Daoy (cell line): ENCODE results near the gene AEBP1. TPM values are rescaled to one million over a fixed set of nuclear protein-coding genes. Genes with fewer than 3 reads are reported as not detected.
A peak's percentile ranks its signal among the peaks of the same experiment; 100 is the strongest.
"Not testable (repeated sequence)": the region's sequence is repeated elsewhere in the genome, so short reads cannot be mapped to it uniquely, and the experiment has no call there.

Experiments used
- DNase-seq: peaks from one replicate; pipeline ENCODE4 v3.0.0-alpha.2; 2015; ENCODE audit warnings: low read depth
- total RNA-seq: library from RNA; depleted of rRNA; stranded (reverse); fragments of >200 nt; shearing (Covaris generic); gene quantifications from 2 replicates; pipeline ENCODE4 v1.2.3, GENCODE V29; 2014

The AEBP1 gene
- total RNA-seq, 1 experiment from 2014 or later: not detected

DNA sequence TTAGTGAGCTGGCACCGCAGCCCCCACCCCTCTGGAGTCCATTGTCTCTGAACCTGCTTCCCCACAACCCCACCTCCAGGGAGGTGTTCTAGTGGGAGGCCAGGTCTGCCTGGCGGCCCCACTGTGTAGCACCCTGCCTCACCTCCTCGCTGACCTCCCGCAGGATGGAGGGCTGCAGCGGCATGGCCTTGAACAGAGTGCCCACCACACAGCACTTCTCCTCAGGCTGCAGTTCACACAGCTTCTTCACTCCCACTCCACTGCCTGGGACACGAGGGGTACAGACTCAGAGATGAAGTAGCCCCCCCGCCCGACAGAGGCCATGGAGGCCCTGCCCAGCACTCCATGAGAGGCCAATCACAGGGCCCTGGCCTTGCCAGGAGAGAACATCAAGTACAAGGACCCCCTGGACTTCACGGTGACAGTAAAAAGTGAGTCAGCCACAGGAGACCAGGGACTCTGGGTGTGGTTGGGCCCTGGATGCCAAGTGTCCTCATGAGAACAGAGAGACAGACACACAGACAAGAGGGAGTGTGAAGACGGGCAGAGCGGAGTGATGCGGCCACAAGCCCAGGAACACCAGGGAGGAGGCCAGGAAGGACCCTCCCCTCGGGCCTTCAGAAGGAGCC is 13.8 kb downstream of the AEBP1 start:
- no peak for DNase-seq

DNA sequence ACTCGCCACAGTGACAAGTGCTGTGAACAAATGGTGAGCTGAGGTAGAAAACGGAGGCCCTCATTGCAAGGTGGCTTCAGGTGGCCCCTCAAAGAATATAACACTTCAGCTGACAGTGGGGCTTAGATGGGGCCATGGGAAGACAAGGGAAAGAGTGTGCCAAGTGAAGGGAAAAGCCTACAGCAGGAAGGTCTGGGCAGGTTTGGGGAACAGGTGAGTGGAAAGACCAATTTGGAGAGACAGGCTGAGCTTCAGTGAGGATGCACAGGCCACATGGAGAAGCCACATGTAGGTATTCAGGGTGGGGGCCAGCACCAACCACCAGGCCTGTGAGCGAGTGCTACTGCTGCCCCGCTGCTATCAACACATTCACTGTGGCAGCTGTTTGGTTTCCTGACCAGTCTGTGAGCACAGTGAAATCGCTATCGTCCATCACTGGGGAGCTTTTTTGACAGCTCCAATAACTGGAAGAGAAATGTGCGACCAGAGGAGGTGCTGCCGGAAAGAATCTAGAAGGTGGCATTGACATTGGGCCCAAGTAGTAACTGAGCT is 15.8 kb downstream of the AEBP1 start:
- no peak for DNase-seq

DNA sequence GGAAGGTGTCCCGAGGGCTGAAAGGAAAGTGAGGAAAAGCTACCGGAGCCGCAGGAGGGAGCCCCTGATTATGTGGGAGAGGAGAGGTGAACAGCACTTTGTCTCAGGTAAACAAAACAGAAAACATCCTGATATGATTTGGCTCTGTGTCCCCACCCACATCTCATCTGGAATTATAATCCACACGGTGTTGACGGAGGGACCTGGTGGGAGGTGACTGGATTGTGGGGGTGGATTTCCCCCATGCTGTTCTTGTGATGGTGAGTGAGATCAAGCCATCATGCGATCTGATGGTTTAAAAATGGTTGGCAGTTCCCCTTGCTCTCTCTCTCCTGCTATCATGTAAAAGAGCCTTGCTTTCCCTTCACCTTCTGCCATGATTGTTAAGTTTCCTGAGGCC is 16.2 kb downstream of the AEBP1 start:
- no peak for DNase-seq

DNA sequence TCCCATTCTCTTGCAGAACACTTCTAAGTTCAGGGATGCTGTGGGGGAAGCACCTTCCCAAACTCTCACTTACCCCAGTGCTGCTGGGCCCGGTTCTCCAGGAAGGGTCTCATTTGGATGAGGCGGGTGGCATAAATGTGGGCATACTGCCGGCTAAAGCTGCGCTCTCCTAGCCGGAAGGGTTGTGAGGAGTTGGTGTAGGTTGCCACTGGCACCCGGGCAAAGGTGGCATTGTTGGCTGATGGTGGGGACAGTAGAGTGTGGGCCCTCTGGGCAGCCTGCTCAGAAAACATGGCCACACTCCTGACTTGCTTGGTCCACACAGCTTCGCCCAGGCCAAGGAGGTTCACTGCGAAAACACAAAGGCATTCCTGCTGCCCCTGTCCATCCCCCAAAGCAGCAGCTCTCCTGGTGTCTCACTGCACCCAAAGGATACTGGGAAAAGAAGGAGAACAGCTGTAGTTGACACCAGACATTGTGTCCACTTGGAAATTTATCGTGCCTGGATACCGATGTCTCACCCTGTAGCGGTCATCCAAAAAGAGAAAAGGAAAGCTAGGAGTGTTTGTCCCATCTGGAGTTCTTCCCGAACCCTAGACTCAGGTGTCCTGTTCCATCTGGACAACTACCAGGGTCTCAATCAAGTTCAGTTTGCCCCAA is 17.7 kb downstream of the AEBP1 start:
- no peak for DNase-seq

DNA sequence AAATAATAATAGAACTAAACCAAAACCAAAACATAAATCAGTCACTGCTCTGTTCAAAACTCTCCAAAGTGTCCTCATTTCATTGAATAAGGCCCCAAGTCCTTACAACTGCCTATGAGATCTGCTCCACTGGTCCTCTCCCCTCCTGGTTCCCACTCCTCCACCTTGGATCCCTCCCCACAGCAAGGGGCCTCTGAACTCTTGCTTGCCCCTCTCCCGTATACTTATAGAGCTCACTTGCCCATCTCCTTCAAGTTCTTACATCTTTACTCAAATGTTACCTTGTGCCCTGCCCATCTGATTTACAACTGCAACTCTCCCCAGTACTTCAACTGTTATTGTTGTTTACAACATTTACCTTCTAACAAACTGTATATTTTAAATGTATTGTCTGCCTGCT is 18.4 kb downstream of the AEBP1 start:
- no peak for DNase-seq

DNA sequence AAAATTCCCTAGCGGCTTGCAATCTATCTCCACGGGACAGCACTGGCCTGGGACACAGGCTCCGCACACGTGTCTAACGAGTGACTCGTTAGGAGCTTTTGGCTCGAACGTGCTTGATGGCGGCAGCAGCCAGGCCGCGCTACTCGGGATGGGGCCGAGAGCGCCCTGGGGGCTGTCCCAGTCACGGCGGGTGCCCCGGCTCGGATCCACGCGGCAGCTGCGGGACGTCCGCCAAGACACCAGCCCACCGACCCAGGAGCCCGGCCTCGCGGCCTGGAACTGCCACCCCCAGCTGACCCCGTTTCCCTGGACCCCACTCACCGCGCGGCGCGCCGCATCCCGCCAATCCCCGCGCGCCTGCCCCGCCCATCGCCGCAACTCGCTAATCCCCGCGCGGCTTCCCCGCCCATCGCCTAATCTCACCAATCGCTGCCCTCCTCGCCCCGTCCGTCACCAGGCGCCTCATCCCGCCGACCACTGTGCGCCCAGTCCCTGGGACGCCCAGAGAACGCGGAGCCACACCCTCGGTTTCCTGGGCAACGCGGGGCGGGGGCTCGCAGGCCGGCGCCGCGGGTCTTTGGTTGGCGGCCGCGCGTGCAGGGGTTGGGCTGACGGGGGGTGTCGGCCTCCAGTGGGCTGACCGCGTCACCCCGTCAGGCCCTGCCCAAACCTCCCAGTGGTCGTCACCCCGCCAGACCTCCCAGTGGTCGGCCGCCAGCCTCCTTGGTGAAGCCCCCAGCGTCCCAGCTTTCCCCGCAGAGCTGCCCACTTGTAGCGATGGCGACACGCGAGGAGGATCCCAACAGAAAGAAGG is 19.3 kb downstream of the AEBP1 start, which contains the start of gene POLD2:
Gene POLD2 (minus strand): TSS at position 359 of the 814 bp plus-strand sequence. CDS start 1,495 bp downstream, outside the sequence.
- peak; percentile 100 for DNase-seq

DNA sequence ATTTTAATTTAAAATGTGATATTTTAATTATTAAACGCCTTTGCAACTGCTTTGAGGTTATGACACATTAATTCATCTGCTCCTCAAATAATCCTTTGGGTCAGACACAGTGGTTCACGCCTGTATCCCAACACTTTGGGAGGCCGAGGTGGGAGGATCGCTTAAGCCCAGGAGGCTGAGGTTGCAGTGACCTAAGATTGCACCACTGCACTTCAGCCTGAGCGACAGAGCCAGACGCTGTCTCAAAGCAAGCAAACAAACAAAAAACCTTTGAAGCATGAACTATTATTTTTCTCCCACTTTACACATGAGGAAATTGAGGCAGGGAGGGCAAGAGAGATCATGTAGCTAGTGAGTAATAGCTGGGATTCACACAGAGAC is 20.7 kb downstream of the AEBP1 start:
- DNase-seq: no peak

DNA sequence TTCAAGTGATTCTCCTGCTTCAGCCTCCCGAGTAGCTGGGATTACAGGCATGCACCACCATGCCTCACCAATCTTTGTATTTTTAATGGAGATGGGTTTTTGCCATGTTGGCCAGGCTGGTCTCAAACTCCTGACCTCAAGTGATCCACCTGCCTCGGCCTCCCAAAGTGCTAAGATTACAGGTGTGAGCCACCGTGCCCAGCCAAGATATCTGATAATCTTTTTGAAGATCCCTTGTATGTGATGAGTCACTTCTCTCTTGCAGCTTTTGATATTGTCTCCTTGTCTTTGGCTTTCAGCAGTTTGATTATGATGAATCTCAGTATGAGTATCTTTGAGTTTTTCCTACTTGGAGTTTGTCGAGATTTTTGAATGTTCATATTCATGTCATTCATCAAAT is 22.4 kb downstream of the AEBP1 start:
- not testable (repeated sequence) for DNase-seq

DNA sequence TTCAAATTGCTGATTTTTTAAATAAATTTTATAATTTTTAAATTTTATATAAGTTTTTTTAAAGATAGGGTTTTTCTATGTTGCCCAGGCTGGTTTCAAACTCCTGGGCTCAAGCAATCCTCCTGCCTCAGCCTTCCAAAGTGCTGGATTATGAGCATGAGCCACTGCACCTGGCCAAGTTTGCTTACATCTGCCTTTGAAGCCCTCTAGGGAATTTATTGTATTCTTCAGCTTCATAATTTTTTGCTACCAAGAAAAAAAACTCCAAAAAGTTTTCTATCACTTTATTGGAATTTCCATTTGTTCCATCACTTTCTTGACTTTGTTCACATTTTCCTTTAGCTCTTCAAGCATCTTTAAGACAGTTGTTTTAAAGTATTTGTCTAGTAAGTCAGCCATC is 23.0 kb downstream of the AEBP1 start:
- DNase-seq: no peak

DNA sequence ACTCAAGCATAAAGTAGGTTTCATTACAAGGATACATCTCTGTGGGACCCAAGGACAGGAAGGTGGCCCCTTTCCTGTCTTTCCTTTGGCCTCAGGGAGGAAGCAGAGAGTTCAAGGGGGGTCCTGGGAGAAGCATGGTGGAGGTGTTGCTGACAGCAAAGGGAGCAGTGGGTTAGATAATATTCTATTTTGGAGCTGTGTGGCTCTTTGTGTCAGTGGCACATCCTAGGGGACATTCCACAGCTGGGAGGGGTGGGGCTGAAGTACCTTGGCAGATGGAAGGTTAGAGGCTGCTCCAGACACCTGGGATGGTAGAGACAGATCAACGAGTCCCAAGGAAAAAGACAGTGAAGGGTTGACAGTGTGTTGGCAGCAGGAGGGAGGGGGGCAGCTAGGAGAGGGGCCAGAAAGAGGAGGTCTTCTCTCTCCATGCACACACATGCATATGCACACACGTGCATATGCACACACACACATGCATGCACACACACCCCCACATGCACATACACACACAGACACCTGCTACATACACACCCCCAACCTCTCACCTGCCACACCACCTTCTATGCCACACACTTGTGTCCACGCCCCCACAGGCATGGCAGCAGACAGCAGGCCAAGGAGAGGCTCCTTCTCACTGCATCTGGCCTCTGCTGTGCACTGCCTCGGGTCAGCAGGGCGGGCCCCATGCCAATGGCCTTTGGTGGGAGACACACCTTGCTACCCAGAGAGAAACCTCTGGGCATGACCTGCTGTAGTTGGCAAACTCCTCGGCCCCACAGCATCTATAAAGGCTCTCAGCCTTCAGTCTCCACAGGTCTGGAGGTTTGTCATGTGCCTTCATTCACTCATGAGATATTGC is 24.8 kb downstream of the AEBP1 start:
- no peak for DNase-seq

DNA sequence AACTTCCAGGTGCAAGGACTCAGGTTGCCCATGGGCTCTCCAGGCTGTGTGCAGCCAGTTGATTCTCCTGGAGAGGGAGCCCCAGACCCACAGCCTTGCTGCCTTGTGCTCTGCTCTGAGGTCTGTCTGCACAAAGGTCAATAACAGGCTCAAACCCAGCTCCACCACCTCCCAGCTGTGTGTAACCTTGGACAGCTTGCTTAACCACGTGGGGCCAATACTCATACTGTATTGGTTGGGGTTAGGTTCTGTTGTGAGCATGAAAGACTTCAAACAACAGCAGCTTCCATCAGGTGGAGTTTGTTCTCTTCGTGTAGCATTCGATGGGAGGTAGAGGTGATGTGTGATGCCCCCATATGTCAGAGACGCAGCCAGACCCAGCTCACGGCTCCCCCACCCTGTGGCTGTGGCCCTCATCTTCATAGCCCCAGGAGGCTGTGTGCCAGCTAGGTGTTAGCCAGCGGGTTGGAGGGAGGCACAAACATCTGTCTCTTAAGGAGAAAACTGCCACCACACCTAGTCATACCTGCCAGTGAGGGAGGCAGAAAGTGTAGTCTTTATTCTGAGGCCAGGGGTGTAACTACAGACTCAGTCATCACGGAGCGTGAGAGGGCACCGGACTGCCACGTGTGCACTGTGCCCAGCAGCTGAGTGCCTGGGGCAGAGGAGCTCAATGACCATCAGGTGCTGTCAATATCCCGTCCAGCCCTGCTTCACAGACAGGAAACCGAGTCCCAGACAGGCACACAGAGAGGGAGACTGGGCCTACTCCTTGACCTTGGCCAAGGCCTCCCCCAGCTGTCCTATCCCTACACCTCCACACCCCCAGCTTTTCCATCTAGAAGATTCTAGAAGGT is 27.3 kb downstream of the AEBP1 start:
- peak; percentile 64 for DNase-seq

DNA sequence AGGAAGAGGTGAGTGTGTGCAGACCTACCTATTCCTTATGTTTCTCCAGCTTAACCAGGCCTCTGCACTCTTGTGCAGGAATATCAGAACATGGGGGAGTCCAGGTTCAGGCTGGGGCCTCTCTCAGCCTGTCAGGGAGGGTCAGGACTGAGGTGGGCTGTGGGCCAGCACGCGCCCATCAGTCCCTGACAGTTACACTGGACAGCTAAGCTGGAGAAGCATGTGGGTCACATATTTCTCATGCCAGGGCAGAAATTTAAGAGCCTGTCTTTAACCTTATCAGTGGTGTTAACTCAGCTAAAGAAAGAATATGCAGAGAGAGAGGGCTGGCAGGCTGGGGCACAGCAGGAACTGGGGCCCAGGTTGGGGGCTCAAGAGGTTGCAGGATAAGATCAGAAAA is 27.9 kb downstream of the AEBP1 start:
- DNase-seq: no peak

DNA sequence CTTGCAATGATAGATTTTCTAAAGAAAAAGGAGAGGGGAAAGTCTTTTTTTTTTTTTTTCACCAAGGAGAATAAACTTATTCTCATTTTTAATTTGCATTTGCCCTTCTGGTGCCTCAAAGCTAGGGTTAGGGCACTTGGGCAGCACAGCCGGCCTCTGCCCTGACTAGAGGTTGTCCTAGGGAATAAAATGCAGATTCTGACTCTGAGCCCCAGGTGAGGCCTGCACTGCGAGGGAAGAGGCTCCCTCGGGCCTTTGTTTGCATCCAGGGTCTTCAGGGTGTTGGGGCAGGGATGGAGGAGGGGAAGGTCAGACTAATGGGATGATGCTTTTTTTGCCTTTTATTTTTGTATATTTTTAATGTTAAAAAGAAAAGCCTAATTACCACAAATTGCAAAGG is 29.1 kb downstream of the AEBP1 start:
- DNase-seq: no peak

DNA sequence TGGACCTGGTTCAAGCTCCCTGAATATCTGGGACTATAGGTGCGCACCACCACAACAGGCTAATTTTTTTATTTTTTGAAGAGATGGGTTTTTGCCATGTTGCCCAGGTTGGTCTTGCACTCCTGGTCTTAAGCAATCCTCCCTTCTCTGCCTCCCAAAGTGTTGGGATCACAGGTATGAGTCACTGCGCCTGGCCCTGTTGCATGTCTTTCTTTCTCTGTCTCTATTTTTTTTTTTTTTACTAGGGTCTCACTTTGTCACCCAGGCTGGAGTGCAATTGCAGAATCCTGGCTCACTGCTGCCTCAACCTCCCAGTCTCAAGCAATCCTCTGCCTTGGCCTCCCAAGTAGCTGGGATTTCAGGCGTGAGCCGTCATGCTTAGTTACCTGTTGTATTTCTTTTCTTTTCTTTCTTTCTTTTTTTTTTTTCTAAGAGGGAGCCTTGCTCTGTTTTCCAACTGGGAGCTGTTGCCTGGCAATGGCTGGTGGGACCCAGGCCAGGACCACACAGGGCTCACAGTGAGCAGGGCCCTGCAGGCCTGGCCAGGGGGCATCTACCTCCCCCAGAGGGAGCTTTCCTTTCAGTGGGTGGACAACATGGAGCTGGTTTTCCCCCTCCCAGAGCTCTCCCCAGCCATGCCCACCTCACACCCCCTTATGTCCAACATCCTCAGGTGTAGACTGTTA is 30.9 kb downstream of the AEBP1 start:
- DNase-seq: peak; percentile 54

DNA sequence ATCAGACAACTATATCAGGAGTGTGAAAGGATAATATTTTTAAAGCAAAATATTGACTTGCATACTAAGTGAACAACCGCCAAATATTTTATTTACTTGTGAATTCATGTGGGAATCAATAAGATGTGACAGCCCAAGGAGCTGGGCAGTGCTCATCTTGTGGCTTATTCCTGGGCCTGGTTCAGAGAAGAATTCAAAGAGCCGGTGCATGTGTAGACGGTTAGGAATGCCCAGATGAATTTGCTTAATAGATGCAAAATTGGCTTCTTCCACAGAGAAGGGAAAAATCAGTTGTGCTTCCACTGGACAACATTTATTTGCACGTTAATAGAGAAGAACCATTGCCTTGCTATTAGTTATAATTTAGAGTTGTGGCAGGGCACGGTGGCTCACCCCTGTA is 32.6 kb downstream of the AEBP1 start:
- no peak for DNase-seq

DNA sequence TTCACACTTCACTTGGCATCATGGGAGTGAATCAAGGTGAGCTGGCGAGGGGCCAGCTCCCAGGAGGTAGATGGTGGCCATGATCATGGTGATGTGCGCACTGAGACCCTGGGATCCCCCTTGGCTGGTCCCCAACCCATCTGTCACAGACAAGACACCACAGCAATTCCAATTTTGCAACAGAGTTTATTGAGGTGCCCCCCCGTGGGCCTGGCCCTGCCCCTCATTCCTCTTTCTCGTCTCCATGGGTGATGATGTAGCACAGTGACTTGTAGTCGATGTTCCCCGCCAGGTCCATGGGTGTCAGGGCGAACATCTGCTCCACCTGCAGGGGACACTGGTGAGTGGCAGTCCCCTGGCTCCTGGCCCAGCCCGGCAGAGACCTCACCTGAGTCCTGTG is 34.6 kb downstream of the AEBP1 start:
- no peak for DNase-seq

DNA sequence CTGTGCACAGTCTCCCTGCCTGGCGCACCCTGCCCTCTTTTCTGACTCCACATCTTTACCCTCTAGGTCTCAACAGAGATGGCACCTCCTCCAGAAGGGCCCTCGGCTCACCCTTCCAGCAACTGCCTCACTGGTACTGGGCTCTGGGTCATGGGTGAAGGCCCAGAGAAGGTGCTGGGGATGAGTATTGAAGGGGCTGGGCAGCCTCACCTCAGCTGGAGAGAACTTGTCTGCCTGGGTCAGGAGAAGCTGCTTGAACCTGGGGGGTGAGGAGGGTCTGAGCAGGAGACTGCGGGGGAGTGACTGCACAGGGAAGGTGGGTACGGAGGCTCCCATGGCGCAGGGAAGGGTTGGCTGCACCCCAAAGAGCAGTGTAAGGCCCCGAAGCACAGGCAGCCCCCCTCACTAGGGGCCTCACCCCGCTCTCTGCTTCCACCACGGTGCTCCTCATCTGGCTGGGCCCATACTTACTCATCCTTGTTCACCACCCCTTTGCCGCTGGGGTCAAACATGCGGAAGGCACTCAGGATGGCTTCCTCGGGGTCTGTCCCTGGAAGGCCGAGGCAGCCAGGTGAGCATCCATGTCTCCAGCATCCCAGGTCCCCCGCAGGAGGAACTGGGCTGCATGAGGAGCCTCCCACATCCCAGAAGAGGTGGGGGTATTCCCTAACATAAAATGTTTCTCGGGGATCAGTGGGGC is 35.3 kb downstream of the AEBP1 start:
- DNase-seq: no peak

DNA sequence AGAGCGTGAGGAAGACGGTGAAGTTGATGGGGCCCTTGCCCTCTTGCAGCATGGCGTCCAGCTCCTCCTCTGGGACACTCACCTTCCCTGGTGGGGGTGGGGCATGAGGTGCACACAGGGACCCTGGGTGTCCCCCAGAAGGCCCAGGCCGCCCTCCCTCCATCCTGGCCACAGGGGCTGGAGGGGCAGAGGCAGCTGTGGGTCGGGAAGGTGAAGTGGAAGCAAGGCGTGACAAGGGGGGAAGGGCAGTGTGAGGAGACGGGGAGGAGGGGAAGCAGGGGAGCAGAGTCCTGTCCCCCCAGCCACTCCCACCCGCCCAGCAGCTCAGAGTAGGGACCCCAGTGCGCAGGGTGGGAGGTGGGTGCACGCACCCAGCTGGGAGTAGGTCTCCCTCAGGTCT is 36.2 kb downstream of the AEBP1 start:
- DNase-seq: no peak

DNA sequence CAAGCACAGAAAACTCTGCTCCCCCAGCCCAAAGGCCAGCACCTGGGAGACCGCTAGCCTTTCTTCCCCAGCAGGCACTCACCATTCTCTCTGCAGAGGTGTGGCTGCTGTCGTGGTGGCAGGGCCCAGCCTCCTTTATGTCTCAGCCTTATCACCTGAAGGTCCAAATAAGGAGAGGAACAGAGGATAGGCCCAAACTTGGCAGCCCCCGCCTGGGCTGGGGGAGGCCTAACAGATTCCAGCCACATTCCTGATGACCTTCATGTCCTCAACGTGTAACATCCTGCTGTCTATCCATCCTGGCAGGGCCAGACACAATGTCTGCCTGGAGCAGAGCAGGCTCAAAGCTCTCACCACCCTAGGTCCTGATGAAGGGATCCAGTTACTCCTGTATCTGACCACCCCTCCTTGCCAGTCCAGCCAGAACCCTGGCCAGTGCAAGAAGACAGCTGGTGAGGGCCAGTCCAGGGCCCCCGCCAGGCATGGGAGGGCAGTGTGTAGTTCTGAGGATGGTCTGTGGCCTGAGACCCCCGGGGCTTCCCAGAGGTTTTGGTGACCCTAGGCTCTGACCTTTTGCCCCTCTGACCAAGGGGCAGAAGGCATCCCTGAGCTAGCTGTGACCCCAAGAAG is 37.2 kb downstream of the AEBP1 start, which contains the start of gene MYL7:
Gene MYL7 (minus strand): TSS at position 112 of the 630 bp plus-strand sequence. CDS start 27 bp downstream, at position 85.
- no peak for DNase-seq
